IPS-18c (cell line): ENCODE measurements around the gene TAB3.

Source experiments
- H3K4me3 ChIP-seq: 2 replicates; pipeline ENCODE4 v1.7.0; 2013; ENCODE audit warnings: low read depth, mild to moderate bottlenecking, low read length, moderate library complexity; ENCODE audit not compliant: insufficient read depth
- H3K9me3 ChIP-seq: one replicate; pipeline ENCODE4 v1.6.1; 2013; ENCODE audit warnings: mild to moderate bottlenecking, low read length, moderate library complexity; ENCODE audit not compliant: control insufficient read depth, insufficient read depth

Gene TAB3

GRCh38 chrX:30795981-30796958, 92.8 kb downstream of the TAB3 start:
- Histone ChIP-seq H3K4me3 (no peak overlapping the region), H3K9me3 (peaks cover 7% of the 10 kb centered on the region)

- H3K9me3 ChIP-seq = peaks cover 7% of the 10 kb centered on the region
- no peak overlapping the region for H3K4me3 ChIP-seq
These were observed 94.6 kb downstream of the TAB3 start for GRCh38 chrX:30794497-30794896.

- H3K9me3 ChIP-seq = peaks cover 7% of the 10 kb centered on the region
- no peak overlapping the region for H3K4me3 ChIP-seq
These were observed 95.3 kb downstream of the TAB3 start for GRCh38 chrX:30793767-30794103.

- Histone ChIP-seq H3K9me3 (peaks cover 5% of the 10 kb centered on the region), H3K4me3 (no peak overlapping the region)
These were observed 95.8 kb downstream of the TAB3 start for GRCh38 chrX:30793075-30793766.

- Histone ChIP-seq H3K9me3 (peaks cover 5% of the 10 kb centered on the region), H3K4me3 (no peak overlapping the region; the same call in 1 of the 2 replicates)
These were observed 97.5 kb downstream of the TAB3 start for GRCh38 chrX:30791296-30792278.

- Histone ChIP-seq H3K9me3 (no peaks in the 10 kb centered on the region), H3K4me3 (no peak overlapping the region)
These were observed 102.0 kb downstream of the TAB3 start for GRCh38 chrX:30787012-30787411.

GRCh38 chrX:30786374-30786773, 102.7 kb downstream of the TAB3 start:
- Histone ChIP-seq H3K4me3 (no peak overlapping the region), H3K9me3 (no peaks in the 10 kb centered on the region)

GRCh38 chrX:30781711-30782444, 107.2 kb downstream of the TAB3 start:
- Histone ChIP-seq H3K9me3 (no peaks in the 10 kb centered on the region), H3K4me3 (no peak overlapping the region)

- Histone ChIP-seq H3K9me3 (no peaks in the 10 kb centered on the region), H3K4me3 (no peak overlapping the region)
These were observed 109.5 kb downstream of the TAB3 start for GRCh38 chrX:30779453-30780030.

GRCh38 chrX:30777575-30777974, 111.5 kb downstream of the TAB3 start:
- Histone ChIP-seq H3K4me3 (no peak overlapping the region), H3K9me3 (no peaks in the 10 kb centered on the region)
